Erythroblast (primary cell): ENCODE results near the gene GABRB1.

ENCODE experiments used
- GATA1 ChIP-seq: IDR thresholded peaks from 2 replicates; pipeline ENCODE4 v1.6.1; 2011; ENCODE audit warnings: low read depth, mild to moderate bottlenecking, control low read depth, low read length, moderate library complexity
- POLR2A ChIP-seq: IDR thresholded peaks from 2 replicates; pipeline ENCODE4 v1.6.1; 2011; ENCODE audit warnings: mild to moderate bottlenecking, low read length

GRCh38 chr4:47263721-47264120 is 232.4 kb downstream of the GABRB1 start:
- TF ChIP-seq POLR2A (no peak), GATA1 (no peak)
